Activated CD4-positive, alpha-beta T cell treated with anti-CD3 and anti-CD28 coated beads for 24 hours (primary cell): ENCODE data around the gene ATOH8.

Experiments used
- DNase-seq, 2 donors: peaks; one replicate each; pipeline ENCODE4 v3.0.0-alpha.2; 2020; ENCODE audit warnings: low read depth in 2 of 2

ATOH8 gene

DNA sequence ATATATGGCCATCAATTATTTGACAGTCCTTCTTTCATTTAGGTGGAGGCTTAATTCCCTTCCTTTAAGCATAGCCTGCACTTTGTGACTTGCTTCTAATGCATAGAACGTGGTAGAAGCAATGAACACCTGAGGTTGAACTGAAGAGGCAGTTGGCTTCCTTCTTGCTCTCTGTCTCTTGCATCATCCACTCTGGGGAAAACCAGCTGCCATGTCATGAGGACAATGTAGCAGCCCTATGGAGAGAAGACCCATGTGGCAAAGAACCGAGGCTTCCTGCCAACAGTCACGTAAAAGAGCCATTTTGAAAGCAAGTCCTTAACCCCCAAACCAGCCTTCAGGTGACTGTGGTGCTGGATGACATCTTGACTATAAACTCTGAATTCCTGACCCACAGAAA lies 46.8 kb downstream of the ATOH8 start:
- no peak for DNase-seq

DNA sequence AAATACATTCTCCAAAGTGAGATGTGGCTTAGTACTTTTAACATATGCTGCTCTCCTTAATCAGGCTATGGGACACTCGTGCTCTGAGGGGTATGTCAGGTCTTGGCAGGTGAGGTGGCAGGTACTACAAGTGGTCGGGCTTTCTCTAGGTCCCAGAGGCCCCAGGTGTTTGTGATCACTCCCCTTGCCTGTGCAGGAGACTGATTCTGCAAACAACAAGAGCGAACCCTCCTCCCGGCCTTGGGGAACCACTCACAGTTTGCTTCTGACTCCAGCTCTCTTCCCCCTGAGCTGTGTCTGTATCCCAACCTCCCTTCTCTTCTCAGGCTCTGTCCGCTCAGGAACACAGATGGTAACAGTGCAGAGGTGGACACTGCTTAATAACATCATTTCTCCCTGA lies 48.1 kb downstream of the ATOH8 start:
- no peak for DNase-seq

DNA sequence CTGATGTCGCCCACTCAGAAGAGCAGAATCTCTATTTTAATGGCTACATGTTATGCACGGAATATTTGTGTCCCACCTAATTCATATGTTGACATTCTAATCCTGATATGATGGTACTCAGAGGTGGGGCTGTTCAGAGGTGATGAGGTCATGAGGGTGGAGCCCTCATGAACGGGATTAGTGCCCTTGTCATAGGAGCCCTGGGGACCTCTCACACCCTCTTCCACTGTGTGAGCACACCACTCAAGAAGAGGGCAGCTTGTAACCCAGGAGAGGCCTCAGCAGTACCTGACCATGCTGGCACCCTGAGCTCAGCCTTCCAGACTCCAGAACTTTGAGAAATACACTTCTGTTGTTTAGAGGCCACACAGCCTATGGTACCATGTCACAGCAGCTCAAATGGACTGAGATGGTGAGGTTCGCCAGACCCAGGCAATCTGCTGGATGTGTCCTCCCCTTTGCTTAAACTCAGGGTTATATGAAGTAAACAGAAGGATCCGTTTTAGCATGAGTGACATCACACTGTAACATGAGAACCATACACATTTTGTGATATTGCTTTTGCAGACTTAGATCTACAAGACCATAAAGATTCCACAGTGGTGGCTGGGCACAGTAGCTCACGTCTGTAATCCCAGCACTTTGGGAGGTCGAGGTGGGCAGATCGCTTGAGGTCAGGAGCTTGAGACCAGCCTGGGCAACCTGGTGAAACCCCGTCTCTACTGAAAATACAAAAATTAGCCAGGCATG lies 48.7 kb downstream of the ATOH8 start:
- DNase-seq, result no peak

DNA sequence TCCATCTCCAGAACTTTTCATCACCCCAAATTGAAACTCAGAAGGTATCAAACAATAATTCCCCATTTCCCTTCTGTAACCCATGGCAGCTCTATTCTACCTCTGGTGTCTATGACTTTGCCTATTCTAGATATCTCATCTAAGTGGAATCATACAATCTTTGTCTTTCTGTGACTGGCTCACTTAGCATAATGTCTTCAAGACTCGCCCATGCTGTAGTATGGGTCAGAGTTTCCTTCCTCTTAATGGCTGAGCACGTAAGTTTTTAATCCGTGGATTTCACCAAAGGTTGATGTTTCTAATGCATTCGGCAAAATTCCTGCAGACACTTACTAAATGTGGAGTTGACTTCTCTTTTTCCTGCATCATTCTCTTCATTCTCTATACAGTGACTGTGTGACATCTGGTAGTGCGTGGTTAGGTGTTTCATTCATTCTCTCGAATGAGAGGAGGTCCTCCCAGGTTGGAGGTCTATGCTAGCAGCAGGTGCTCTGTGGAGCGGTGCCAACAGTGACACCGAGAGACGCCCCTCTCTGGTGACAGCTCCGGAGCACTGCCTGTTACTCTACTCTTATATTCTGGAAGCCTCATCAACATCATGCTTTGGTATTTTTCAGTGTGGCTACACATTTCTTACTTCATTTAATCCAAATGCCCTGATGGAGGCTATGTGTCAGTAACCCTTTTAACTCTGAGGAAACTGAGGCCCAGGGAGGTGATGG lies 50.1 kb downstream of the ATOH8 start:
- no peak for DNase-seq

DNA sequence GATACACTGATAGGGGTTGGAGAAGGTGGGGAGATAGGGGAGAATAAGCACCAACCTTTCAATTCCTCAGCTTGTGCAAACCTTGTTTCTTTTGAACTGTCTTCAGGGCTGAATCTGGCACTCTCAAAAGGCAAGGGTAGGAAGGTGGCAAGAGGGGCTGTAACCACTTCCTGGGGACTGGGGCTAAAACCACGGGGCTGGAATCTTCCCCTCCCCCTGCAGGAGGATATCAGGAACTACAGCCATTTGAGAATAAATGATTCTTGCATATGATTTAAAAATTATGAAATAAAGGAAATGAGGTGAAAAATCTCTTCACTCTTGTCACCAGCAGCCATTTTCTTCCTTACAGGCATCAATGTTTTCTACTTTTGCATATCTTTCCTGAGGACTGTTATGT lies 50.8 kb downstream of the ATOH8 start:
- no peak for DNase-seq

DNA sequence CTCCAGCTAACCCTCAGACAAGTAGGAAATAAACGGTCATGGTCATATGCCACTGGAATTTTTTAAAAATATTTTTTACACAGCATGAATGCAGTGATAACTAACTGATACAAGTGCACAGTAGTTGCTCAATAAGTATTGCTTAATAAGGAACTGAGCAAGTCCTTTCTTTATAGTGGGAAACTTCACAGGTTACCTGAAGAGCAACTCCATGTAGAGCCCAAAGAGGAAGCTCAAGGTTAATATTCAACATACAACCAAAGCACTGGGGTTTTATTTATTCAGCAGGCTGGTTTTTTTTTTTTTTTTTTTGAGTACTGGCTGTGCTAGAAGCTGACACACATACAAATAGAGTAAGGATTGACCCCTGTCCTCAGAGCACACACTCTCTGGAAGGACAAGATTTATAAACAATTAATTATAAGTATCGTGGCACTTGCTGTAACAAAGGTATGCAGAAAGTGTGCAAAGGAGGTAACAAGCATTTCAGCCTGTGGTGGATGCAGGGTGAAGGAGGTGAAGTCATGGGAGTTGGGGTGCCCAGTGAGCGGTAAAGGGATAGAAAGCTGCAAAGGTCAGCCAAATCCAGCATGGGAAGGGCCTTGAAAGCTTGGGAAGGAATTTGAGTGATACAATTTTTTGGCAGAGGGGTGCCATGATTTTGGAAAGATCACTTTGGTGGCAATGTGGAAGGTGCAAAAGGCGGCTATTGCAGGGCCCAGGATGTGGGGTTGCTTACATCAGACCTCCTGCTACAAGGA lies 52.7 kb downstream of the ATOH8 start:
- no peak for DNase-seq

DNA sequence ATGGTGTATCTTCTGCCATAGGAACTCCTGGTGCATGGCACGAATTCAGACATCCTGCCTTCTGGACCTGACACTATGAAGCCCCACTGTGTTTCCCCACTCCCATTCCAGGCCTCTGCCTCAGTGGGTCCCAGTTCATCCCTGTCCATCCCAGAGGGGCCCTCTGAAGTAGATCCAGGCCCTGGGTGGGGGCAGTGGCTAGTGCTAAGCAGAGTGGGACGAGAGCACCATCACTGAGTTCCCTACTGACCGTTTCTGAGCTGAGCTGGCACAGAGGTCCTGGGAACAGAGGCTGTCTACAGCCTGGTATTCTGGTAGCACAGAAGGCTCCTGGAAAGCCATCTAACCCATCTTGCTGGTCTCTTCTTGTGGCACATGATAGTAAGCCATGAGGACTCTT lies 54.0 kb downstream of the ATOH8 start:
- DNase-seq, result no peak

DNA sequence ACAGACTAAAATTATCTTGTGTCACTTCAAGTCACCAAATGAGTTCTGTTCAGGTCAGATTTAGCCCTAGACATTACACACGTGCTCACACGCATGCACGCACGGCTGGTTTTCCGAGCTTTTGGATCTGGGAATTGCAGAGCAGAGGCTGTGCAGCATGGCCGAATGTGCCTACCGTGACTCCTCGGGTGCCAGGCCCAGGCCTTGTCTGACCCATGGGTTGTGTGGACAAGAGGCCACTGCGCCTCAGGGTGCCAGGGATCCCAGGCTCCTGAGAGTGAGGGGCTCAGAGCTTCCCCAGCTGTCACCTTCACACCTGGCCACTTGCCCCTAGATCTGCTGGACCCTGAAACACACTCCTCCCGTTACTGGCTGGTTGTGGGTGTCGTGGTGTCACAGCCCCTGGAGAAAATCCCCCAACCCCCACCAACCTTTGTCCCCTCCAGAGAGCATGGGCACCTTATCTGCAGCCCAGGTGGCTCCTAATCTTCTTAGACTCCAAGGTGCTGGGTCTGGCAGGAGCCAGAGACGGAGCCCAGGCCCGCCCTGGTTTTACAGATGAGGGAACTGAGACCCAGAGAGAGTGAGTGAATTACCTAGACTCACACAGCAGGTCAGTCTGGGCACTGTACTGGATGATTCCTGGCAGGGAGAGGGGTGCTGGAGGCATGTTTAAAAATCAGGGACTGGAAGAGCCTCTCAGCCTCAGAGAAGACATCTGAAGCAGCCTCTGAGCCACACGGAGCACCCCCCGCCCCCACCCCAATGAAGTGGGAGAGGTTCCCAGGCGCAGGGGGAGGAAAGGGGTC lies 56.8 kb downstream of the ATOH8 start:
- DNase-seq, result no peak

DNA sequence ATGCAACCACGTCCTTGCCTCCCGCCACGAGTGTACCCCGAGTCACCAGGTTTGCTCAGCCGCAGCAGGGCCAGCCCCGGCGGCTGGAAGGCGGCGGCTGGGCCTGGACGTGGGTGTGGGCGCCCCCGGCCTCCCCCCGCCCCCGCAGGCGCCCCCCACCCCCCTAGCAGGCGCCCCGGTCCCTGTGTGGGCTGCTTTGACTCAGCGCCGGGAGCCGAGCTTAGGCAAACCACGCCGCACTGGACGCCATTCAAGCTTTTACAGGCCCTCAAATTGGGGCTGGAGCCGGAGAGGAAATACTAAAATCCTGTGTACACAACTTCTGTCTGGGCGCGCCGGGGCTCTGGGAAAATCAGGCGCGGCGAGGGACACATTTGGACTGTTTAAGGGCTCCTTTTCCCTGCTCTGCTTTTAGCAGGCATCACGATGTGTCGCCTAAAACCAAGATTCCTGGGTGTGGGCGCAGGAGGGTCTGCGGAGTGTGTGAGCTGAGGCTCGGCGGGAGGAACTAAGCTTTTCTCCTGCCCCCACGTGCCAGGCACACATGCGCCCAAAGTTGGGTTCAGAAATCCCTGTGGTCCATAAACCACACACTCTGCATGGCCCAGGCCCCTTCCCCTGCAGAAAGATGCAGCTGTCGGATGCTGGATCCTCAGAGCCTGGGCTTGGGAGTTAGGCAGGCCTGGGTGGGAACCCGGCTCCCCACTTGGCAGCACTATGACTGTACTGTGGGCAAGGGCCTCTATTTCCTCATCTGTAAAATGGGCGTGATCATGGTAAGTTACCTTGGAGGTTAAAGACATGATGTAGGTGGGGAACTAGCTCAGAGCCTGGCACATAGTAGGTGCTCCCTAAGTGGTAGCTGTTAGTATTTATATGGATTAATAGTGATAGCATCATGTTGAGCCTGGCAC lies 57.6 kb downstream of the ATOH8 start:
- DNase-seq, result no peak

DNA sequence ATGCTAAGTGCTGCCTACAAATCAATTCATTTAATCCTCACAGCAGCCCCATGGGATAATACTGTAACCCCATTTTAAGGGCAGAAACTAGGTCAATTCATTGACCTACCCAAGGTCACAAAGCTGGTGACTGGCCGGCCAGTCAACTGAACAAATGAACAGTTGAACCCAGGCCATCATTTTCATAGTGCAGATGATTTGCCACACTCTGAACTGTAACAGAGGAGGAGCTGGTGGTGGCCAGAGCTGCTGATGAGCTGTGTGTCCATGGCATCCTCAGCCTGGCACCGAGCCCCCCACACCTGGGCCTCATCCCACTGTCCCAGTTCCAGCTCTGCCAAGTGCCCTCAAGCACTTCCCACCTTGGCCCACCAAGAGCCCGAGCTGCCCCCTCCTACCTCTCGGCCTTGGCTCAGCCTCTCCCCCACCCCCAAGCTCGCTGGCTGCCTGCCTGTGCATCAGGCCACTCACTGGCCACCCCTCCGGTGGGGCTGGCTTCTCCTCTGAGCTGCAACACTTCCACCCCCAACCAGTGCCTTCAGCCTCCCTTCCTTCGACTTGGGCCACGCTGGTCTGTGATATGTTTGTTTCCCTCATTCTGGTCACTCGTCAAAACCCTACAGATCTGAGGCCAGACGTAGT lies 58.4 kb downstream of the ATOH8 start:
- no peak for DNase-seq

DNA sequence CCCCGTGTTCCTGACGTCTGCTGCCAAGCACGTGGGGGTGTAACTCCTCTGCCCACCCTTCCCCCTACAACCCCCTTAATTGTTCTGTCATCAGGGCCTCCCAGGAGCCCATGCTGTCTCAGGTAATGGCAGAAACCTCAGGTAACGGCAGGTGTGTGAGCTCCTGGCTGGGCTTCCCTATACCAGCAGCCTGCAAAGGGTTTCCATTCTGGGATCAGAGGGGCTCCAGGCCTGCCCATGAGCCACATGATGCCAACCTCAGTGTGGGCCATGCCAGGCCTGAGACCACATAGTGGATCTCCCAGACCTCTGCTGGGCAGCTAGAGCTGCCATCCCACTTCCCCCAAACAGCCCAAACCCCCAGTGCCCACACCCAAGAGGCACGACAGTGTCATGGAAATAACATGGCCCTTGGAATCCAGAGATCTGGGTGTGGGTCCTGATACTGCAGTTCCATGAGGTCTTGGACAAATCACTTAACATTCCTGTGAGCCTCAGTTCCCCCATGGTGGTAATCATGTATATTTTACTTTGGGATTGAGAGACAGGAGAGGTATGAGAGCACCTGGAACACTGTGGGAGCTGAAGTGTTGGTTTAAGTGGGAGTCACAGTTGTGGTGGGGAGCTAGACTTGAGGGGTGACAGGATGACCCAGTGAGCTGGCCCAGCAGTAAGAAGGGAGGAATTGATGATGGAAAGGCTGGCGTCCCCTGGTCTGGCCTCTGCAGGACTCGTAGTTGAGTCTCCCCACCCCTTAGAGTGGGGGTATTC lies 59.6 kb downstream of the ATOH8 start:
- no peak for DNase-seq

DNA sequence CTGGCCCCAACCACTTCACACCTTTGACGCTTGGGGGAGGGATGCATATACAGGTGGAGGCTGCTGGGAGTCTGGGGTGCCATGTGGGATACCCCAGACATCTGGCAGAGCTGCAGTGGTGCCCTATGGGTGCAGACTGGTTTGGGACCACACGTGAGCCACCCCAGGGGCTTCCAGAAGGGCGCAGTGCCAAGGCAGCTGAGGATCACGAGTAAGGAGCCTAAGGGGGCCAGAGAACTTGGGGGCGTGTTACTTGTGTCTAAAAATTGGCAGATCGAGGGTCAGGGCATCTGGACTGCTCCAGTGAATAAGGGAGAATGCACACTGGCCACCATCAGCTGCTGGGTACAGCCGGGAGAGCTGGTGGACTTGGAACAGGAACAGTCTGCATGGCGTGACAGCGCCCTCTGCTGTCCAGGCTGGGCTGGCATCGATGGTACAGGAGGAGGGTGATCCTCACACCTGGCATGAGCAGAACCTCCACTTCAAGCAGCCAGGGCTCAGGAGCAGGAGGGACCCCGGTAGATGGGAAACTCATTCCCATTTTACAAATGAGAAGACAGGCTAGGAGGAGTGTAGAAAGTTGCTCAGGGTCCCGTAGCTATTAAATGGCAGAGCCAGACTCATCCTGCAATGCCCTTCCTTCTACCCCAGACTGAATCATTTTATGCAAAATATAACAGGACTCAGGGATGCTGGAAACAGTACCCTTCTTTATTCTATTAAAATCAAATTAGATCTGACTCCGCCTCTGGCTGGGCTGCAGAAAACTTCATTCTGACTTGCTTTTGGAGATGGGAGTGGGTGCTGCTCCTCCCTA lies 60.4 kb downstream of the ATOH8 start:
- DNase-seq, result peak; percentile 71 to 84

DNA sequence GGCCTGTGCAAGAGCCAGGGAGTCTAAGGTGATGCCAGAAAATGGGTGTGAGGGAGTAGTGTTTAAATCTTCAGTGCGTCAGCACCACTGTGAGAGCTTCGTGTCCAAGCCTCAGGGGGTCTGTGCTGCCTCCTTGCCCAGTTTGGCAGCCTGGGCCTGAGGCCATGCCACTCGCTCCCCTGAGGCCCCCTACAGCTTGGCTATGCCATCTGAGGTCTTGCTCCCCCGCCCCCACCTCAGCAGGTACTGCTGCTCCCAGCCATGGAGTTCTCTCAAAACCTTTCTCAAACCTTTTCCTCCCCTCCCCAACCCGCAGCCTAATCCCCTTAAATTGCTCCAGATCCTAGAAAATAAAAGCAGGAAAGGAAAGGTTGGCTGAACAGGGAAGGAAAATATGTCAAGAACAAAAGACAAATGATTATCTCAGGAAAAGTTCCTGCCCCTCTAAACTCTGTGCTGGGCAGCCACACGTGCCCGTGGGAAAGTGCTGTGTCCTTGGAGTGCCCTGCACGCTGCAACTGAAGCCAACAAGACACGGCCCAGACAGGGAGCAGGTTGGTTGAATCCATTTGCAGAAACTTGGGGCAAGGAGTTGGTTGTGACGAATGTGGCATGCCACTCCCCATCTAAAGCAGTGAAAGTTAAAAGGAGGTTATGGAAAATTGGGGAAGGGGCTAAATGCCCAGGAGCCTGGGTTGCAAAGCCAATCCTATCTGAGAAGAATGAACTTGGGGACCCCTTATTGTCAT lies 61.2 kb downstream of the ATOH8 start:
- no peak for DNase-seq

DNA sequence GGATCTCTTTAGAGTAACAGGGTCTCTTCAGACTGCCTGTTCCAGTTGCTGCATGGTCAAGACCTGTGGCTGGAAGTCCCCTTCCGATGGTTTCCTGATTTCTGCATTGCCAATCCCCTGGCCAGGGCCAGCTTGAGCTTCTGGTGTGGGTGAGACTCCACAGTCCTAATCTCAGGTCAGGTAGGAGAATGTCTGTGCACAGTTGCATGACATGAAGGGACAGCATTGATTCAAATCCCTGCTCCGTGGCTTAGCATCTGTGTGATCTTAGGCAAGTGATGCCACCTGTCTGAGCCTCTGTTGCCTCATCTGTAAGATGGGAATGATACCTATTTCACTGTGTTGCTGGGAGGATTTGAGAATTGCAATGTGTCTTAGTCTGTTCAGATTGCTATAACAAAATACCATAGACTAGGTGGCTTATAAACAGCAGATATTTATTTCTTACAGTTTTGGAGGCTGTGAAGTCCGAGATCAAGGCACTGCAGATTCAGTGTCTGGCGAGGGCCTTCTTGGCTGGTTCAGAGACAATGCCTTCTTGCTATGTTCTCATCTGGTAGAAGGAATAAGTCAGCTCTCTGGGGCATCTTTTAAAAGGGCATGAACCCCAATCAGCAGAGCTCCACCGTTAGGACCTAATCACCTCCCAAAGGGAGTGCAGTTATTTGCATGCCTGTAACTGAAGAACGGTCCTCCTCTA lies 66.2 kb downstream of the ATOH8 start:
- no peak for DNase-seq

DNA sequence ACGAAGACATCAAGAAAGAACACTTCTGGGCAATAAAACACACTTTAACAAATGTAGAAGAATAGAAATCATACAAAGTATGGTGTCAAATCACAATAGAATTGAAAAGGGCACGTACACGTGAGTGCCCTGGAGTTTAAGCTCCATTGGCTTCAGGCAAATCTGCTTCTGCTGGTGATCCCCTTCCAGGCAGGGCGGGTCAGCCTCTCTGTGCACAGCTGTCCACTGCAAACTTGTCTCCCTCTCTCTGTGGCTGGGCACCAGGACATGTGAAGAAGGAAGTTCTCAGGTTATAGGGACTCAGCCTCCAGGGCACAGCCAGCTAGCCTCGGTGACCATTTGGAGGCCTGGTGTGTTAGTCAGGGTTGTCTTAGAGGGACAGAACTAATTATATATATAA lies 69.0 kb downstream of the ATOH8 start:
- no peak for DNase-seq

DNA sequence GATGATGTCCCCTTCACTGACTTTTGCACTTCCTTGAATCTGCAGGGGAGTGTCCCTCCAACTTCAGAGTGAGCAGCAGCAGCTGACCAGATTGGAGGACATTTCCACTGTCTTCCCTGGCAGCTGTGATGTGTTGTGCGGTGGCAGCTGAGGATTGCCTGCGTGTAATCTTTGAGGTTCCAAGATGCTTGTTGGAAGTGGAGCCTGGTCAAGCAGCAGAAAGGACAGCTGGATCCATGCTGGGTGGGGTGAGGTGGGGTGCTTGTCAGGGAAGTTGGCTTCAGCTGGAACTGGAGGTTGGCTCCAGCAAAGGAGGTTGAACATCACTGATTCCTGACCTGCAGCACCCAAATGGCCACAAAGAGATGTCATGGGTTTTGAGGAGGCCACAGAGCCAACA lies 70.2 kb downstream of the ATOH8 start:
- DNase-seq, result no peak
